ENCODE data around the gene SRSF5.

SRSF5 gene

DNA sequence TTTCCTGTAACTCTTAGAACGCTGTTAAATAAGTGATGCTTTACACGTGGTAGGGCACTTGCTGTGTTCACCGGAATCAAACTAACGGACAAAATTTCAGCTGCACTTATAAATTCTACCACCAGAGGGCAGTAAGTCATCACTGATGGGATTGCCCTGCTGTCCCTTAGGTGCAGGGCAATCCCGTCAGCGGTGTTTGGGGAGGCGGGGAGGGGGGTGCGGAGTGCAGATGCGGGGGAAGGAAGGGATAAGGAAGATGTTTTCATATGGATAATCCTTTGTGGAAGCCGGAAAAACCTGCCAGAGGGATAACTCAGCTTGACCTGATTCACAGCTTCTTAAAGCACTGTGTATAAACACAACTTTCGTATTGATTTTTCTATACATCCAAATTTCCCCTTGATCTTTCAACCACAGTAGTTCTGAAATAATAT, 51.8 kb downstream of the SRSF5 start:
- H3K27ac ChIP-seq, result no peak overlapping the region
- peak; percentile 68 for DNase-seq (ENCODE audit: low spot score)
- POLR2A ChIA-PET (ENCODE audit: low non-redundant PET), result no interaction called here
- TF ChIP-seq, protein P1, sequence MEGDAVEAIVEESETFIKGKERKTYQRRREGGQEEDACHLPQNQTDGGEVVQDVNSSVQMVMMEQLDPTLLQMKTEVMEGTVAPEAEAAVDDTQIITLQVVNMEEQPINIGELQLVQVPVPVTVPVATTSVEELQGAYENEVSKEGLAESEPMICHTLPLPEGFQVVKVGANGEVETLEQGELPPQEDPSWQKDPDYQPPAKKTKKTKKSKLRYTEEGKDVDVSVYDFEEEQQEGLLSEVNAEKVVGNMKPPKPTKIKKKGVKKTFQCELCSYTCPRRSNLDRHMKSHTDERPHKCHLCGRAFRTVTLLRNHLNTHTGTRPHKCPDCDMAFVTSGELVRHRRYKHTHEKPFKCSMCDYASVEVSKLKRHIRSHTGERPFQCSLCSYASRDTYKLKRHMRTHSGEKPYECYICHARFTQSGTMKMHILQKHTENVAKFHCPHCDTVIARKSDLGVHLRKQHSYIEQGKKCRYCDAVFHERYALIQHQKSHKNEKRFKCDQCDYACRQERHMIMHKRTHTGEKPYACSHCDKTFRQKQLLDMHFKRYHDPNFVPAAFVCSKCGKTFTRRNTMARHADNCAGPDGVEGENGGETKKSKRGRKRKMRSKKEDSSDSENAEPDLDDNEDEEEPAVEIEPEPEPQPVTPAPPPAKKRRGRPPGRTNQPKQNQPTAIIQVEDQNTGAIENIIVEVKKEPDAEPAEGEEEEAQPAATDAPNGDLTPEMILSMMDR (conservative IDR thresholded peaks at IDR 0.05; ENCODE audit: low read depth), result peak; percentile 81
- CTCF ChIA-PET, result interaction anchor here (0.5 to 2.8 kb wide), 16 partner anchors 8 to 511 kb away, joined by 3 to 44 read pairs (median 4); partner anchors contain the start of gene SMOC1

DNA sequence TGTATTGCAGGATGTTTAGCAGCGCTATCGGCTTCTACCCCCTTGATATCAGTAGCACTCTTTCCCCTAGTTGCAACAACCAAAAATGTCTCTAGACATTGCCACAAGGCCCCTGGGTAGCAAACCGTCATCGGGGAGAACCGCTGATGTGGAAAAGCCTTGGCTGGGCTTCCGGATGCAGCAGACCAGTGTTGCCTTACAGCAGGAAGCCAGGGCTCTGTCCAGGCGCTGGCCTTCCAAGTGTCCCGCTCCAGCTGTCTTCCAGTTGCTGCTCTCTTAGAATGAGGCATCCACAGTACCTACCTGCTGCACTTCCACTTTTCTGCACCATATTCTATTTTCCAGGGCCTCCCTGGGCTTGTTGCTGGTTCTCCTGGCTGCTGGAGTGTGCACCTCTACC, 52.7 kb downstream of the SRSF5 start:
- DNase-seq (ENCODE audit: low spot score), result no peak
- no peak overlapping the region for H3K27ac ChIP-seq
- ChIA-PET POLR2A (ENCODE audit: low non-redundant PET) (no interaction called here), CTCF (interaction anchor here (1.6 to 2.8 kb wide), 2 partner anchors 208 to 254 kb away, joined by 16 to 44 read pairs; no protein-coding TSS in a partner anchor)
- TF ChIP-seq, protein P1 (conservative IDR thresholded peaks at IDR 0.05; ENCODE audit: low read depth), result no peak

DNA sequence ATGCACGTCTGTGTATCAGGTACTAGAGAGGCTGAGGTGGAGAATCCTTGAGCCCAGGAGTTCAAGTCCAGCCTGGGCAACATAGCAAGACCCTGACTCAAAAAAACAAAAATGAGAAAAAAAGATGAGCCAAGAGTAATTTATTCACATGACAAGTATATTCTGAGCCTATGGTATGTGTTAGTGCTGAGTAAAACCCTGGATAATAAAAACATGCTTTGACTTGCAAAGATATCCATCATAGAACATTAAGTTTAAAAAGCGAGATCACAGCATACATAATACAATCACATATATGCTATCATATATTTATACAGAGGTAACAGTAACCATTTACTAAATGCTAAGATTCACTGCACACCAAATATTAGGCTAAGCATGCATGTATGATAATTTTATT, 54.0 kb downstream of the SRSF5 start:
- ChIA-PET CTCF (interaction anchor here (0.6 to 0.8 kb wide), 3 partner anchors 246 to 1152 kb away, joined by 4 to 6 read pairs (median 4); no protein-coding TSS in a partner anchor), POLR2A (ENCODE audit: low non-redundant PET) (no interaction called here)
- TF ChIP-seq, protein P1 (conservative IDR thresholded peaks at IDR 0.05; ENCODE audit: low read depth), result no peak
- DNase-seq (ENCODE audit: low spot score), result no peak
- H3K27ac ChIP-seq, result no peak overlapping the region

All from RWPE1 (cell line).